MCF 10A (cell line): ENCODE data around the gene CHM. TPM values are rescaled to one million over a fixed set of nuclear protein-coding genes. Genes with fewer than 3 reads are reported as not detected.
"Not testable (repeated sequence)": the region's sequence is repeated elsewhere in the genome, so short reads cannot be mapped to it uniquely, and the experiment has no call there.

Source experiments
- BruUV-seq: library from RNA; stranded (reverse); fragments of 400-500 nt; replicated peaks from 2 replicates; lab custom pipeline; 2021; lab: Mats Ljungman, UMichigan
- CTCF ChIA-PET: fragments of 300-600 bp; sonication (Branson Sonifier 250); formaldehyde crosslinking; extraction: SDS; loops from one replicate; lab custom pipeline; 2021; ENCODE audit warnings: antibody characterized with exemption, inconsistent platforms; lab: Yijun Ruan, JAX
- POLR2A ChIA-PET: fragments of 300-600, 350-650 bp; sonication (Branson Sonifier 250); formaldehyde crosslinking; extraction: SDS; loops from one replicate; lab custom pipeline; 2020; ENCODE audit warnings: antibody characterized with exemption, inconsistent platforms; lab: Yijun Ruan, JAX
- DNase-seq: peaks from one replicate; pipeline ENCODE4 v3.0.0-alpha.2; 2018; ENCODE audit not compliant: unreplicated experiment
- H3K27ac Mint-ChIP-seq: one replicate; pipeline ENCODE4 v1.8.0; 2022; ENCODE audit warnings: mild to moderate bottlenecking, low read depth, mixed read lengths; ENCODE audit not compliant: unreplicated experiment
- H3K27me3 Mint-ChIP-seq: one replicate; pipeline ENCODE4 v1.8.0; 2022; ENCODE audit warnings: mixed read lengths; ENCODE audit not compliant: insufficient read depth, unreplicated experiment
- H3K36me3 Mint-ChIP-seq: one replicate; pipeline ENCODE4 v1.8.0; 2022; ENCODE audit warnings: mild to moderate bottlenecking, moderate library complexity, mixed read lengths; ENCODE audit not compliant: insufficient read depth, unreplicated experiment
- H3K4me1 Mint-ChIP-seq: one replicate; pipeline ENCODE4 v1.8.0; 2022; ENCODE audit warnings: mixed read lengths; ENCODE audit not compliant: insufficient read depth, unreplicated experiment
- H3K4me3 Mint-ChIP-seq: one replicate; pipeline ENCODE4 v1.8.0; 2022; ENCODE audit warnings: mild to moderate bottlenecking, moderate library complexity, mixed read lengths; ENCODE audit not compliant: unreplicated experiment
- H3K9me3 Mint-ChIP-seq: one replicate; pipeline ENCODE4 v1.8.0; 2022; ENCODE audit warnings: mixed read lengths; ENCODE audit not compliant: unreplicated experiment
- CTCF ChIP-seq: fragments of 200-600 bp; IDR thresholded peaks from one replicate; pipeline ENCODE4 v1.8.0; 2022; ENCODE audit warnings: antibody characterized with exemption, mild to moderate bottlenecking; ENCODE audit not compliant: unreplicated experiment
- intact Hi-C: fragments of 100-400 bp; cut with micrococcal nuclease; formaldehyde crosslinking; loops from 2 replicates; pipeline ENCODE4 v1.14.1; 2022
- total RNA-seq: library from RNA; stranded (reverse); gene quantifications from 2 replicates; pipeline ENCODE4 v1.2.3, GENCODE V29; 2022

CHM gene
- total RNA-seq, 1 experiment from 2014 or later: 38.1 TPM

- CTCF ChIA-PET: no interaction called here
Observed at GRCh38 chrX:85992811-85993229, 54.5 kb downstream of the CHM start.

GRCh38 chrX:85988353-85988752, 59.0 kb downstream of the CHM start:
- BruUV-seq: no TSS peak
- no peak overlapping the region for H3K4me3 Mint-ChIP-seq
- no peak for DNase-seq
- H3K4me1 Mint-ChIP-seq: peaks cover 11% of the 10 kb centered on the region
- ChIA-PET CTCF (no interaction called here), POLR2A (no interaction called here)
- no peak for TF ChIP-seq CTCF
- intact Hi-C loops: no loop called here
- H3K27ac Mint-ChIP-seq: no peak overlapping the region
- H3K36me3 Mint-ChIP-seq: peaks cover 13% of the 10 kb centered on the region
- H3K9me3 Mint-ChIP-seq: no peaks in the 10 kb centered on the region
- no peaks in the 10 kb centered on the region for H3K27me3 Mint-ChIP-seq

More at GRCh38 chrX:85992811-85993229, 54.5 kb downstream of the CHM start:
- peaks cover 15% of the 10 kb centered on the region for H3K4me1 Mint-ChIP-seq
- no peaks in the 10 kb centered on the region for H3K36me3 Mint-ChIP-seq
- POLR2A ChIA-PET: interaction anchor here (1.4 kb wide), 1 partner anchor 19 kb away, joined by 4 read pairs; no protein-coding TSS in a partner anchor
- no peak for TF ChIP-seq CTCF
- no peak overlapping the region for H3K4me3 Mint-ChIP-seq
- H3K27ac Mint-ChIP-seq: no peak overlapping the region
- peak; percentile 34 for DNase-seq
- intact Hi-C loops: no loop called here
- no peaks in the 10 kb centered on the region for H3K9me3 Mint-ChIP-seq
- no peaks in the 10 kb centered on the region for H3K27me3 Mint-ChIP-seq
- BruUV-seq: no TSS peak

- H3K9me3 Mint-ChIP-seq: no peaks in the 10 kb centered on the region
- ChIA-PET POLR2A (no interaction called here), CTCF (interaction anchor here (0.7 kb wide), 1 partner anchor 987 kb away, joined by 3 read pairs; no protein-coding TSS in a partner anchor)
- DNase-seq: no peak
- H3K27me3 Mint-ChIP-seq: no peaks in the 10 kb centered on the region
- no peaks in the 10 kb centered on the region for H3K4me1 Mint-ChIP-seq
- H3K4me3 Mint-ChIP-seq: no peak overlapping the region
- intact Hi-C loops: no loop called here
- no peak for TF ChIP-seq CTCF
- no TSS peak for BruUV-seq
- peaks cover 32% of the 10 kb centered on the region for H3K36me3 Mint-ChIP-seq
- H3K27ac Mint-ChIP-seq: no peak overlapping the region
Observed at GRCh38 chrX:85980286-85980685, 67.1 kb downstream of the CHM start.

GRCh38 chrX:85977218-85977617, 70.1 kb downstream of the CHM start:
- Mint-ChIP-seq H3K9me3 (no peaks in the 10 kb centered on the region), H3K36me3 (peaks cover 44% of the 10 kb centered on the region), H3K4me3 (no peak overlapping the region), H3K27me3 (no peaks in the 10 kb centered on the region), H3K4me1 (no peaks in the 10 kb centered on the region), H3K27ac (no peak overlapping the region)
- intact Hi-C loops: no loop called here
- no peak for DNase-seq
- no TSS peak for BruUV-seq
- CTCF ChIA-PET: no interaction called here
- no peak for TF ChIP-seq CTCF
- POLR2A ChIA-PET: no interaction called here

- BruUV-seq, CTCF ChIA-PET, POLR2A ChIA-PET, H3K27ac Mint-ChIP-seq, H3K4me1 Mint-ChIP-seq, H3K4me3 Mint-ChIP-seq, H3K9me3 Mint-ChIP-seq, intact Hi-C loops, H3K27me3 Mint-ChIP-seq, DNase-seq: not testable (repeated sequence)
- peaks cover 46% of the 10 kb centered on the region for H3K36me3 Mint-ChIP-seq
Observed at GRCh38 chrX:85972351-85972750, 75.0 kb downstream of the CHM start.
